Measurements from ENCODE around the gene CPE.
"Not testable (repeated sequence)": the region's sequence is repeated elsewhere in the genome, so short reads cannot be mapped to it uniquely, and the experiment has no call there.

Gene CPE

DNA sequence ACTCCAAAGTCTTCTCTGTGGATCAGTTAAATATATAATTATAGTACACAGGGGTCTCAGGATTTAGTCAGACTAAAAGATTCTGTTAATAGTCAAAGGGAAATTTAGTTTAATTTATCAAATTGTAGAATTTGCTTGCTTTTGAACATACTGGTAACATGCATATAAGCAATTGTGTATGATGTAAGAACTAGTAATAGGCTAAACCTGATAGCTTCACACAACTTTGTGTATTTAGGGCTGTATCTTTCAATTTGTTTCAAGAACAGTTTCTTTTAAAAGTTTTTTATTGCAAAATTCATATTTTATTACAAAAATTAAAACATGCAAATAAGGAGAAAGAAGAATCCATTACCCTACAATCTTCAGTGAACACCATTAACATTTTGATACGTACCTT is 99.5 kb downstream of the CPE start:
- peaks cover 5% of the 10 kb centered on the region; the same call in 1 of the 2 replicates for H3K9me3 ChIP-seq (ENCODE audit: low read depth, low read length)
- 0 out of 2 replicates have a peak, but pooled peaks cover 3% of the 10 kb centered on the region for H3K36me3 ChIP-seq (ENCODE audit: insufficient read depth, low read length)
- no peak for DNase-seq (ENCODE audit: low read depth, low spot score)
- TF ChIP-seq POLR2AphosphoS5 (IDR thresholded peaks at IDR 0.05; ENCODE audit: borderline replicate concordance, low read depth, low read length) (no peak), EZH2 (IDR thresholded peaks at IDR 0.05) (no peak), FOXP2 (optimal IDR thresholded peaks at IDR 0.05; ENCODE audit: control extremely low read depth, extremely low read length, insufficient read depth) (no peak)
- H3K4me3 ChIP-seq: no peak overlapping the region
- H3K9ac ChIP-seq (ENCODE audit: insufficient read length): no peak overlapping the region
- H3K27ac ChIP-seq: no peak overlapping the region

DNA sequence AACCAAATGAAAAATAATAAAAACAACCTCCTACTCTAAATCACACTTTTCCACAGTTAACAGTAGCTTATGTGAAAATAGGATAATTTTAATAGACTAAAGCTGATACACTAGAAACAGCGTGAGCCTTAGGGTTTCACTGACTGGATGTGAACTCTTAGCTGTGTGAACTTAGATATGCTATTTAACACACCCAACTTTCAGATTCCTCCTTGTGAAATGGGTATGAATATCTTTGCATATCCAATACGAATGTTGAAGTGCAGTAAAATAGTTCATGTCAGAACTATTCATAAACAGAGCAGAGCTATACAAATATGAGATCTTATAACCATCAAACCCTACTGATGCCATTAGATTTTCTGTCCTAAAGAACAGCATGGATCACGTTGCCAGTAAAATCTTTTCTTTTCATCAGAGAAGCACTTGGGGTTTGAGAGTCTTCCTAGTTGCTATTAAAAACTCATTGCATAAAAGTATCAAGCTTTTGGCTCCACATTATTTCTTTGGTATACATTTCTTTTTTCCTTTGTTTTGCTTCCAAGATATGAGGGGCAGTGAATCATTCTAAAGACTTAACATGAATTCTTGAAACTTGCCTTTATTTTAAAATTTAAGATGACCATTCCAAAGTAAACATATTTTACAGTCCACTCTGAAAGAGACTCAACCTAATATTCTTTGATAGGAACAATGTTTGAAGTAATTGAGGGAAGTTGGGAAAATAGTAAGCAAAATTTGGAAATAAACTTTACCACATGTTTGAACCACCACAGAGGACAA is 102.4 kb downstream of the CPE start:
- TF ChIP-seq POLR2AphosphoS5 (IDR thresholded peaks at IDR 0.05; ENCODE audit: borderline replicate concordance, low read depth, low read length) (no peak), FOXP2 (optimal IDR thresholded peaks at IDR 0.05; ENCODE audit: control extremely low read depth, extremely low read length, insufficient read depth) (no peak), EZH2 (IDR thresholded peaks at IDR 0.05) (no peak)
- H3K27ac ChIP-seq: no peak overlapping the region
- no peak for DNase-seq (ENCODE audit: low read depth, low spot score)
- no peak overlapping the region for H3K4me3 ChIP-seq
- no peak overlapping the region for H3K9ac ChIP-seq (ENCODE audit: insufficient read length)
- 0 out of 2 replicates have a peak, but pooled peaks cover 3% of the 10 kb centered on the region for H3K36me3 ChIP-seq (ENCODE audit: insufficient read depth, low read length)
- no peaks in the 10 kb centered on the region for H3K9me3 ChIP-seq (ENCODE audit: low read depth, low read length)

DNA sequence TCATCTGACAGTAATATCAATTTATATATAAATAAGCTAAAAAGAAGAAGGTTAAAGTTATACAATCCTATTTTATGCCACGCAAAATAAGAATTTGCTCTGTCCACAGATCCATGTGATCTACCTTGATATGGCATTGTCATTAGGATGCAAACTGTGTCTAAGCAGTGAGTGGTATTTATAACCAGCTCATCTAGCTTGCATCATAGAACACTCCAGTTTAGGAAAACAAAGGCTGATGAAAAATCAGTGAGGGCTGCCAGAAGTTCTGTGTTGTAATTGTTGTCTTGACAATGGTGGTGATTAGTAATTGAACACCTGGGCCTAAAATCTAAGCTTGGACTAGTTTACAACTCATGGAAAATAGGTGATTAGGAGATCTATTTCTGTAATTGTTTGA is 111.0 kb downstream of the CPE start:
- DNase-seq (ENCODE audit: low read depth, low spot score): no peak
- no peak overlapping the region for H3K27ac ChIP-seq
- no peak for TF ChIP-seq FOXP2 (optimal IDR thresholded peaks at IDR 0.05; ENCODE audit: control extremely low read depth, extremely low read length, insufficient read depth)
- TF ChIP-seq EZH2 (IDR thresholded peaks at IDR 0.05): no peak
- no peak for TF ChIP-seq POLR2AphosphoS5 (IDR thresholded peaks at IDR 0.05; ENCODE audit: borderline replicate concordance, low read depth, low read length)
- H3K9me3 ChIP-seq (ENCODE audit: low read depth, low read length): no peaks in the 10 kb centered on the region
- H3K9ac ChIP-seq (ENCODE audit: insufficient read length): no peak overlapping the region
- H3K36me3 ChIP-seq (ENCODE audit: insufficient read depth, low read length): no peaks in the 10 kb centered on the region
- H3K4me3 ChIP-seq: no peak overlapping the region

DNA sequence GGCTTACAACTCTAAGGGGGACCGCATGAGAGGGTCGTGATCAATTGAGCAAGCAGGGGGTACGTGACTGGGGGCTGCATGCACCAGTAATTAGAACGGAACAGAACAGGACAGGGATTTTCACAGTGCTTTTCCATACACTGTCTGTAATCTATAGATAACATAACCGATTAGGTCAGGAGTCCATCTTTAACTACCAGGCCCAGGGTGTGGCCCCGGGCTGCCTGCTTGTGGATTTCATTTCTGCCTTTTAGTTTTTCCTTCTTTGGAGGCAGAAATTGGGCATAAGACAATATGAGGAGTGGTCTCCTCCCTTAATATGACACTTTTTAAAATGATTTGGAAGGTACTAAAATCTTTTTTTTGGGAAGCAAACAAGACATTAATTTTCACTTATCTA is 113.8 kb downstream of the CPE start:
- not testable (repeated sequence) for H3K27ac ChIP-seq; DNase-seq (ENCODE audit: low read depth, low spot score); H3K4me3 ChIP-seq; H3K36me3 ChIP-seq (ENCODE audit: insufficient read depth, low read length); H3K9me3 ChIP-seq (ENCODE audit: low read depth, low read length); H3K9ac ChIP-seq (ENCODE audit: insufficient read length)

DNA sequence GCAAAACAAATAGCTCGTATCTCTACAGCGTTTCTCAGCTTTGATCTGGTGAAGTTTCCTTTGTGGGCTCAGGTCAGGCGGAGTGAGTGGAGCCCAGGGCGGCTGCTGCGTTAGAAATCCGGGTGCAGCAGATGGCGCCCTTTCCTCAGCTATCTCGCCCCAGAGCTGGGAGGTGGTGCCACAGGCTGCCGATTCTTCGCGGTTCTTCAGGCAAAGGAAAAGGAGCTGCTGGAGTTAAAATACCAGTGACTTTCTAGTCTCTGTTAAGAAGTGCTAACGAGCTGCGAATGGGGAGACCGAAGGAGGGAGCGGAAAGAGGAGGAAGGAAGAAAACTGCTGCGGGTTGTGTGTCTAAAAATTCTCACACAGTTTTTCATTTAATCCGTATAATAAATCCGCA is 114.6 kb downstream of the CPE start:
- Histone ChIP-seq H3K4me3 (peak overlapping the region; percentile 61), H3K27ac (no peak overlapping the region), H3K9ac (ENCODE audit: insufficient read length) (peak overlapping the region; percentile 28), H3K36me3 (ENCODE audit: insufficient read depth, low read length) (no peaks in the 10 kb centered on the region), H3K9me3 (ENCODE audit: low read depth, low read length) (no peaks in the 10 kb centered on the region)
- DNase-seq (ENCODE audit: low read depth, low spot score): peak; percentile 37
- TF ChIP-seq EZH2 (IDR thresholded peaks at IDR 0.05) (no peak), FOXP2 (optimal IDR thresholded peaks at IDR 0.05; ENCODE audit: control extremely low read depth, extremely low read length, insufficient read depth) (no peak), POLR2AphosphoS5 (IDR thresholded peaks at IDR 0.05; ENCODE audit: borderline replicate concordance, low read depth, low read length) (no peak)

DNA sequence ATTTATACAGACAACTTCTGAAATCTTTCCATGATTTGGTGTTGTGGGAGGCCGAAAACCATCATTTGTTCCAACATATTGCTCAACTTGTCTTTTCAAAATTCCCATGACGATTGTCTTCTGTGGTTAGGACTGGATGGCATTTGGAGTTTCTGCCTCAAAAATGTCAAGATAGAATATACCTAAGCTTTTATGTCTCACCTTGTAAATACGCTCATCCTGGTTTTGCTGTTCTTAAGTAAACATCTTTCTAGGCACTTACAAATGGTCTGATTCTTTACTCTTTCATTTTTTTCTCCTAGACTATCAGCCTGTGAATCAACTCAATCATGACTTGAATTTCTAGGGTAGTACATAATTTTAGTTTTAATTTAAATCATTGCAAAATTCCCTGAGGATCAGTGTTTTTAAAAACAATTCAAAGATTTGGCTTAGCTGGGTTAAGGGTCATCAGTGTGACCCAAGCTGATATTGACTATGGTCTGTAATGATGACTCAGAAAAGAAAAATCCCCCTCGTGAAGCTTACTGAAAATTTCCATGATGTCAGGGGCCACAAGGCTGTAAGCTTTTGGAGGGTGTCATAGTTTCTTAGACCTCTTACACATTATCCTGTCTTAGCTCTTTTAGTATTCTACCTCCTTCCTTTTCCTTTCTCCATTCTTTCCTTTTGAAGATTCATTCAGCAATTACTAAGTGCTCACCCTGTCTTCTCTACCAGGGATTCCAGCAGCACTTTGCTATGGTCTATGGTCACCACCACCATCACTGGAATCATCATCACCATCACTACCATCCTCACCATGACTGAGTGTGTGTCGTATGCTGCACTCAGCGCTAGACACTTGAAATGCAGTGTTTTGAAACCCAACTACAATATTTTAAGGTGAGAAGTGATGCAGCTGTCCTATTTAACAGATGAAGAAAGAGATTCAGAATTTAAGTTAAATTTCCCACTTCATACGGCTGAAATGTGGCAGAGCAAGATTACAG is 124.4 kb downstream of the CPE start:
- no peak overlapping the region for H3K27ac ChIP-seq
- no peak for DNase-seq (ENCODE audit: low read depth, low spot score)
- no peak for TF ChIP-seq POLR2AphosphoS5 (IDR thresholded peaks at IDR 0.05; ENCODE audit: borderline replicate concordance, low read depth, low read length)
- TF ChIP-seq FOXP2 (optimal IDR thresholded peaks at IDR 0.05; ENCODE audit: control extremely low read depth, extremely low read length, insufficient read depth): no peak
- no peak for TF ChIP-seq EZH2 (IDR thresholded peaks at IDR 0.05)
- no peak overlapping the region for H3K4me3 ChIP-seq
- H3K9me3 ChIP-seq (ENCODE audit: low read depth, low read length): no peaks in the 10 kb centered on the region
- H3K9ac ChIP-seq (ENCODE audit: insufficient read length): no peak overlapping the region
- no peaks in the 10 kb centered on the region for H3K36me3 ChIP-seq (ENCODE audit: insufficient read depth, low read length)

DNA sequence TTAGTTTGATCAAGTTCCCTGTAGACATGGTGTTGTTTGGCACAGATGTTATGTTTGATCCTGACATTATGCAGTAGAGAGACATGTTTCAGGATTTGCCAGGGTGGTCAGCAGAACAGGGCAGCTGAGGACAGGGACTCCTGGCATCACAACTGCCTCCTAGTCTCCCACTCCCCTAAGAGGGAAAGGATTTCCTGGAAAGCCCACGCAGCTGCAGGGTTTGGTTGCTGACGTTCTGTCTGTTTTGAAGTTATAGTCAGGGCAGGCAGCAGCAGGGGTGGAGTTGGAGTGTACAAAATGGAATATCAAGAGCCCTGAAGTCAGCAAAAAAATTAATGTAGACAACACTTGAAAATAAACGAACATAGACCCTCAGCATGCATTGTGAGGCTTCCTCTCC is 125.4 kb downstream of the CPE start:
- Histone ChIP-seq H3K4me3 (peak overlapping the region; percentile 57), H3K9me3 (ENCODE audit: low read depth, low read length) (no peaks in the 10 kb centered on the region), H3K9ac (ENCODE audit: insufficient read length) (no peak overlapping the region), H3K36me3 (ENCODE audit: insufficient read depth, low read length) (no peaks in the 10 kb centered on the region), H3K27ac (no peak overlapping the region)
- peak; percentile 85 for DNase-seq (ENCODE audit: low read depth, low spot score)
- TF ChIP-seq FOXP2 (optimal IDR thresholded peaks at IDR 0.05; ENCODE audit: control extremely low read depth, extremely low read length, insufficient read depth): no peak
- TF ChIP-seq POLR2AphosphoS5 (IDR thresholded peaks at IDR 0.05; ENCODE audit: borderline replicate concordance, low read depth, low read length): no peak
- no peak for TF ChIP-seq EZH2 (IDR thresholded peaks at IDR 0.05)

Data from SK-N-MC (cell line).